Stimulated activated CD4-positive, alpha-beta T cell treated with anti-CD3 and anti-CD28 coated beads, Interleukin-12 subunit alpha, Interleukin-12 subunit beta, amount 100 ng/mL, for 48 hours (primary cell): Measurements from ENCODE around the gene TRIM29.

Source experiments
- DNase-seq, 3 donors: peaks; one replicate each; pipeline ENCODE4 v3.0.0-alpha.2; 2020; ENCODE audit warnings: low read depth in 2 of 3, low spot score in 1 of 3

TRIM29 gene

GRCh38 chr11:120141113-120141767 is 3.3 kb upstream of the TRIM29 start:
- no peak for DNase-seq

- DNase-seq, result no peak
These were observed 1.6 kb upstream of the TRIM29 start for GRCh38 chr11:120139316-120140069.

GRCh38 chr11:120137187-120137610 is 714 bp downstream of the TRIM29 start:
- DNase-seq, result no peak

- DNase-seq, result no peak
These were observed 1.6 kb downstream of the TRIM29 start for GRCh38 chr11:120136356-120136755.

- DNase-seq, result no peak
These were observed 2.1 kb downstream of the TRIM29 start for GRCh38 chr11:120135838-120136237.

GRCh38 chr11:120134931-120135228 is 3.0 kb downstream of the TRIM29 start:
- no peak for DNase-seq

- no peak for DNase-seq
These were observed 3.6 kb downstream of the TRIM29 start for GRCh38 chr11:120134106-120134930.

- no peak for DNase-seq
These were observed 4.5 kb downstream of the TRIM29 start for GRCh38 chr11:120133216-120134105.

- no peak for DNase-seq
These were observed 5.2 kb downstream of the TRIM29 start for GRCh38 chr11:120132645-120133185.

GRCh38 chr11:120131941-120132644 is 5.8 kb downstream of the TRIM29 start:
- no peak for DNase-seq

- no peak for DNase-seq
These were observed 6.7 kb downstream of the TRIM29 start for GRCh38 chr11:120130991-120131760.

GRCh38 chr11:120130176-120130980 is 7.5 kb downstream of the TRIM29 start:
- DNase-seq, result no peak

GRCh38 chr11:120129570-120129969 is 8.3 kb downstream of the TRIM29 start:
- DNase-seq, result no peak

- DNase-seq, result no peak
These were observed 9.4 kb downstream of the TRIM29 start for GRCh38 chr11:120128392-120129119.

- DNase-seq, result no peak
These were observed 10.7 kb downstream of the TRIM29 start for GRCh38 chr11:120127236-120127635.

- DNase-seq, result no peak
These were observed 11.3 kb downstream of the TRIM29 start for GRCh38 chr11:120126620-120127019.

- no peak for DNase-seq
These were observed 12.4 kb downstream of the TRIM29 start for GRCh38 chr11:120125509-120125908.

- no peak for DNase-seq
These were observed 12.9 kb downstream of the TRIM29 start for GRCh38 chr11:120125024-120125423.
